Measurements from ENCODE around the gene MDGA2. TPM values are rescaled to one million over a fixed set of nuclear protein-coding genes. Genes with fewer than 3 reads are reported as not detected.

Gene MDGA2
- total and polyA plus RNA-seq, 9 of the 15 experiments (the other 6 are each of a cell fraction or from before 2014, with no cell fraction given) = 0.01 to 0.18 (median 0.03) TPM; not detected in 5

DNA sequence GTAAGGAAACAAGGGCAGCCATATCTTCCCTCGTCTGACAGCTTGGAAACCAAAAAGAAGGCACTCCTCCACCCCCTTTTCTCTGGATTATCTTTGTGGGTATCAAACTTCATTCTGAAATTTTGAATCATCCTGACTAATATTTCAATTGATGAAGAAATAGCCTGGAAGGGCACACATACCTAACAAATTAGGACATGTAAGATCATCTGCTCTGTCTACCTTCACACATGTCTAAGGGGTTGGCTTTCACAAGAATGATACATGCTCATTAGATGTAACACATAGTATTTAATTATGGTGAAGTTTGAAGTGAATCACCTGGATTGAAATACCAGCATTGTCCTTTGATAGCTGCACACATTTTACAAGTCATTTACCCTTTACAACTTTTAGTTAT lies 675.7 kb downstream of the MDGA2 start (continued):
- no peak for TF ChIP-seq TAF1 (IDR thresholded peaks at IDR 0.05; ENCODE audit: control insufficient read depth, extremely low read depth, insufficient read depth, low read length, severe bottlenecking)
- TF ChIP-seq, protein P1, sequence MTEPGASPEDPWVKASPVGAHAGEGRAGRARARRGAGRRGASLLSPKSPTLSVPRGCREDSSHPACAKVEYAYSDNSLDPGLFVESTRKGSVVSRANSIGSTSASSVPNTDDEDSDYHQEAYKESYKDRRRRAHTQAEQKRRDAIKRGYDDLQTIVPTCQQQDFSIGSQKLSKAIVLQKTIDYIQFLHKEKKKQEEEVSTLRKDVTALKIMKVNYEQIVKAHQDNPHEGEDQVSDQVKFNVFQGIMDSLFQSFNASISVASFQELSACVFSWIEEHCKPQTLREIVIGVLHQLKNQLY (CRISPR knock-in tag; conservative IDR thresholded peaks at IDR 0.05) = no peak
- TF ChIP-seq KLF13 (tag; IDR thresholded peaks at IDR 0.05; ENCODE audit: borderline replicate concordance, low read depth) = no peak

- POLR2A ChIA-PET = interaction anchor here (0.6 kb wide), 1 partner anchor 10 kb away, joined by 3 read pairs; no protein-coding TSS in a partner anchor
These were observed 685.8 kb downstream of the MDGA2 start for GRCh38 chr14:46989566-46989965.

More at GRCh38 chr14:46989566-46989965, 685.8 kb downstream of the MDGA2 start:
- in situ Hi-C loops (cut with MboI) (no loop called here), intact Hi-C loops (cut with micrococcal nuclease) (no loop called here)
- Histone ChIP-seq H3K4me1 (replicated peaks in 1 of 2; ENCODE audit: control insufficient read depth in 2 of 2, insufficient read depth in 2 of 2, low read length in 2 of 2) (no peaks in the 10 kb centered on the region), H4K20me1 (replicated peaks; ENCODE audit: control insufficient read depth, insufficient read depth, low read length) (no peaks in the 10 kb centered on the region), H3K4me3 (no peak overlapping the region), H3K9me1 (ENCODE audit: control insufficient read depth, insufficient read depth, low read length) (no peaks in the 10 kb centered on the region), H3K27me3 (ENCODE audit: control insufficient read depth in 2 of 2, insufficient read depth in 2 of 2, low read length in 2 of 2) (no peaks in the 10 kb centered on the region), H3K27ac (ENCODE audit: extremely low read depth, low read depth, low read length) (no peak overlapping the region), H3K9me3 (replicated peaks; ENCODE audit: control insufficient read depth, insufficient read depth, low read depth, low read length) (no peaks in the 10 kb centered on the region), H3K9ac (ENCODE audit: insufficient read depth in 1 of 2, low read depth in 2 of 2, low read length in 2 of 2) (no peak overlapping the region), H3K79me2 (ENCODE audit: control insufficient read depth, insufficient read depth, low read length) (no peaks in the 10 kb centered on the region), H3K36me3 (ENCODE audit: control insufficient read depth, insufficient read depth, low read length) (no peaks in the 10 kb centered on the region), H2AFZ (ENCODE audit: low read depth, low read length) (no peak overlapping the region), H3K4me2 (ENCODE audit: insufficient read depth, low read length) (no peak overlapping the region)
- CTCF ChIA-PET (ENCODE audit: low intra/inter-chr PET ratio) = no interaction called here
- ATAC-seq (no peak), DNase-seq (ENCODE audit: extremely low read depth in 1 of 4, low spot score in 3 of 4) (no peak), FAIRE-seq (no peak)
- no TSS peak for BruUV-seq (replicated peaks)
- TF ChIP-seq IFI16 (CRISPR knock-in tag; IDR thresholded peaks at IDR 0.05) (no peak), TARDBP (IDR thresholded peaks at IDR 0.05) (no peak), SOX6 (IDR thresholded peaks at IDR 0.05) (no peak), KLF1 (tag; IDR thresholded peaks at IDR 0.05) (no peak), GABPB1 (CRISPR knock-in tag; IDR thresholded peaks at IDR 0.05) (no peak), RBM14 (IDR thresholded peaks at IDR 0.05; ENCODE audit: borderline replicate concordance, insufficient read depth, low read depth, low read length) (no peak), ZFP1 (CRISPR knock-in tag; IDR thresholded peaks at IDR 0.05) (no peak), ZC3H8 (IDR thresholded peaks at IDR 0.05) (no peak), NELFE (IDR thresholded peaks at IDR 0.05; ENCODE audit: insufficient read depth, insufficient read length) (no peak), POU5F1 (IDR thresholded peaks at IDR 0.05; ENCODE audit: borderline replicate concordance, low read depth, low read length, partially characterized antibody) (no peak), TAF9B (IDR thresholded peaks at IDR 0.05; ENCODE audit: partially characterized antibody) (no peak), HNRNPH1 (optimal IDR thresholded peaks at IDR 0.05; ENCODE audit: low read depth, low read length) (no peak), CBFB (CRISPR knock-in tag; IDR thresholded peaks at IDR 0.05) (no peak), SMARCC2 (IDR thresholded peaks at IDR 0.05; ENCODE audit: low read depth) (no peak)

Measured in K562 (cell line).